Kidney epithelial cell (primary cell): Measurements from ENCODE around the gene PLXND1. TPM values are rescaled to one million over a fixed set of nuclear protein-coding genes. Genes with fewer than 3 reads are reported as not detected.

Experiments used
- DNase-seq: peaks from one replicate; pipeline ENCODE4 v3.0.0-alpha.2; 2010; ENCODE audit warnings: low read depth
- H3K27me3 ChIP-seq: 2 replicates; pipeline ENCODE4 v1.6.0; 2011; ENCODE audit warnings: low read length; ENCODE audit not compliant: control insufficient read depth, insufficient read depth
- H3K36me3 ChIP-seq: 2 replicates; pipeline ENCODE4 v1.5.1; 2011; ENCODE audit warnings: low read length; ENCODE audit not compliant: control insufficient read depth, insufficient read depth
- H3K4me3 ChIP-seq: 2 replicates; pipeline ENCODE4 v1.5.1; 2011; ENCODE audit warnings: low read depth, mild to moderate bottlenecking, control low read depth, low read length
- total RNA-seq: library from RNA; depleted of rRNA; stranded (reverse); fragments of >200 nt; gene quantifications from 2 replicates; pipeline ENCODE4 v1.2.3, GENCODE V29; 2015
- TF ChIP-seq, protein P1 (sequence below): IDR thresholded peaks from 2 replicates; pipeline ENCODE4 v1.5.1; 2011; ENCODE audit warnings: mild to moderate bottlenecking, moderate library complexity, low read length, control low read depth, inconsistent platforms; ENCODE audit not compliant: insufficient read depth, poor library complexity, severe bottlenecking

The PLXND1 gene
- total RNA-seq, 1 donor from 2014 or later: 103 TPM

DNA sequence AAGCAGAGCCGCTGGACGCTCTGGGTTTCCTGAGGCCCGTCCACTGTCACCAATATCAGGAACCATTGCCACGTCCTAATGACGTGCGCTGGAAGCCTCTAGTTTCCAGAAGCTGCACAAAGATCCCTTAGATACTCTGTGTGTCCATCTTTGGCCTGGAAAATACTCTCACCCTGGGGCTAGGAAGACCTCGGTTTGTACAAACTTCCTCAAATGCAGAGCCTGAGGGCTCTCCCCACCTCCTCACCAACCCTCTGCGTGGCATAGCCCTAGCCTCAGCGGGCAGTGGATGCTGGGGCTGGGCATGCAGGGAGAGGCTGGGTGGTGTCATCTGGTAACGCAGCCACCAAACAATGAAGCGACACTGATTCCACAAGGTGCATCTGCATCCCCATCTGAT is 74.8 kb downstream of the PLXND1 start:
- H3K36me3 ChIP-seq: no peaks in the 10 kb centered on the region
- H3K4me3 ChIP-seq: no peak overlapping the region
- TF ChIP-seq, protein P1, sequence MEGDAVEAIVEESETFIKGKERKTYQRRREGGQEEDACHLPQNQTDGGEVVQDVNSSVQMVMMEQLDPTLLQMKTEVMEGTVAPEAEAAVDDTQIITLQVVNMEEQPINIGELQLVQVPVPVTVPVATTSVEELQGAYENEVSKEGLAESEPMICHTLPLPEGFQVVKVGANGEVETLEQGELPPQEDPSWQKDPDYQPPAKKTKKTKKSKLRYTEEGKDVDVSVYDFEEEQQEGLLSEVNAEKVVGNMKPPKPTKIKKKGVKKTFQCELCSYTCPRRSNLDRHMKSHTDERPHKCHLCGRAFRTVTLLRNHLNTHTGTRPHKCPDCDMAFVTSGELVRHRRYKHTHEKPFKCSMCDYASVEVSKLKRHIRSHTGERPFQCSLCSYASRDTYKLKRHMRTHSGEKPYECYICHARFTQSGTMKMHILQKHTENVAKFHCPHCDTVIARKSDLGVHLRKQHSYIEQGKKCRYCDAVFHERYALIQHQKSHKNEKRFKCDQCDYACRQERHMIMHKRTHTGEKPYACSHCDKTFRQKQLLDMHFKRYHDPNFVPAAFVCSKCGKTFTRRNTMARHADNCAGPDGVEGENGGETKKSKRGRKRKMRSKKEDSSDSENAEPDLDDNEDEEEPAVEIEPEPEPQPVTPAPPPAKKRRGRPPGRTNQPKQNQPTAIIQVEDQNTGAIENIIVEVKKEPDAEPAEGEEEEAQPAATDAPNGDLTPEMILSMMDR: no peak
- DNase-seq: no peak
- no peaks in the 10 kb centered on the region for H3K27me3 ChIP-seq

DNA sequence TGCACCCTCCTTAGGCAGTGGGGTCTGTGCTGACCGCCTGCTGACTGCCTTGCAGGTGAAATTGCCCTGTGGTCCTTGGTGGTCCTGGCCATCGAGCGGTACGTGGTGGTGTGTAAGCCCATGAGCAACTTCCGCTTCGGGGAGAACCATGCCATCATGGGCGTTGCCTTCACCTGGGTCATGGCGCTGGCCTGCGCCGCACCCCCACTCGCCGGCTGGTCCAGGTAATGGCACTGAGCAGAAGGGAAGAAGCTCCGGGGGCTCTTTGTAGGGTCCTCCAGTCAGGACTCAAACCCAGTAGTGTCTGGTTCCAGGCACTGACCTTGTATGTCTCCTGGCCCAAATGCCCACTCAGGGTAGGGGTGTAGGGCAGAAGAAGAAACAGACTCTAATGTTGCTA is 75.7 kb downstream of the PLXND1 start:
- no peaks in the 10 kb centered on the region for H3K36me3 ChIP-seq
- no peaks in the 10 kb centered on the region for H3K27me3 ChIP-seq
- DNase-seq: no peak
- TF ChIP-seq, protein P1: no peak
- H3K4me3 ChIP-seq: no peak overlapping the region

DNA sequence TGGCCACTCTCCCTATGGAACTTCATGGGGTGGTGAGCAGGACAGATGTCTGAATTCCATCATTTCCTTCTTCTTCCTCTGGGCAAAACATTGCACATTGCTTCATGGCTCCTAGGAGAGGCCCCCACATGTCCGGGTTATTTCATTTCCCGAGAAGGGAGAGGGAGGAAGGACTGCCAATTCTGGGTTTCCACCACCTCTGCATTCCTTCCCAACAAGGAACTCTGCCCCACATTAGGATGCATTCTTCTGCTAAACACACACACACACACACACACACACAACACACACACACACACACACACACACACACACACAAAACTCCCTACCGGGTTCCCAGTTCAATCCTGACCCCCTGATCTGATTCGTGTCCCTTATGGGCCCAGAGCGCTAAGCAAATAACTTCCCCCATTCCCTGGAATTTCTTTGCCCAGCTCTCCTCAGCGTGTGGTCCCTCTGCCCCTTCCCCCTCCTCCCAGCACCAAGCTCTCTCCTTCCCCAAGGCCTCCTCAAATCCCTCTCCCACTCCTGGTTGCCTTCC is 76.2 kb downstream of the PLXND1 start:
- TF ChIP-seq, protein P1: no peak
- no peak for DNase-seq
- no peaks in the 10 kb centered on the region for H3K36me3 ChIP-seq
- H3K27me3 ChIP-seq: no peaks in the 10 kb centered on the region
- no peak overlapping the region for H3K4me3 ChIP-seq

DNA sequence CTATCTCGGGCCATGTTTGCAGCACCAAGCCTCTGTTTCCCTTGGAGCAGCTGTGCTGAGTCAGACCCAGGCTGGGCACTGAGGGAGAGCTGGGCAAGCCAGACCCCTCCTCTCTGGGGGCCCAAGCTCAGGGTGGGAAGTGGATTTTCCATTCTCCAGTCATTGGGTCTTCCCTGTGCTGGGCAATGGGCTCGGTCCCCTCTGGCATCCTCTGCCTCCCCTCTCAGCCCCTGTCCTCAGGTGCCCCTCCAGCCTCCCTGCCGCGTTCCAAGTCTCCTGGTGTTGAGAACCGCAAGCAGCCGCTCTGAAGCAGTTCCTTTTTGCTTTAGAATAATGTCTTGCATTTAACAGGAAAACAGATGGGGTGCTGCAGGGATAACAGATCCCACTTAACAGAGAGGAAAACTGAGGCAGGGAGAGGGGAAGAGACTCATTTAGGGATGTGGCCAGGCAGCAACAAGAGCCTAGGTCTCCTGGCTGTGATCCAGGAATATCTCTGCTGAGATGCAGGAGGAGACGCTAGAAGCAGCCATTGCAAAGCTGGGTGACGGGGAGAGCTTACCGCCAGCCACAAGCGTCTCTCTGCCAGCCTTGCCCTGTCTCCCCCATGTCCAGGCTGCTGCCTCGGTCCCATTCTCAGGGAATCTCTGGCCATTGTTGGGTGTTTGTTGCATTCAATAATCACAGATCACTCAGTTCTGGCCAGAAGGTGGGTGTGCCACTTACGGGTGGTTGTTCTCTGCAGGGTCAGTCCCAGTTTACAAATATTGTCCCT is 76.9 kb downstream of the PLXND1 start:
- Histone ChIP-seq H3K4me3 (no peak overlapping the region), H3K27me3 (no peaks in the 10 kb centered on the region), H3K36me3 (no peaks in the 10 kb centered on the region)
- TF ChIP-seq, protein P1: no peak
- no peak for DNase-seq

DNA sequence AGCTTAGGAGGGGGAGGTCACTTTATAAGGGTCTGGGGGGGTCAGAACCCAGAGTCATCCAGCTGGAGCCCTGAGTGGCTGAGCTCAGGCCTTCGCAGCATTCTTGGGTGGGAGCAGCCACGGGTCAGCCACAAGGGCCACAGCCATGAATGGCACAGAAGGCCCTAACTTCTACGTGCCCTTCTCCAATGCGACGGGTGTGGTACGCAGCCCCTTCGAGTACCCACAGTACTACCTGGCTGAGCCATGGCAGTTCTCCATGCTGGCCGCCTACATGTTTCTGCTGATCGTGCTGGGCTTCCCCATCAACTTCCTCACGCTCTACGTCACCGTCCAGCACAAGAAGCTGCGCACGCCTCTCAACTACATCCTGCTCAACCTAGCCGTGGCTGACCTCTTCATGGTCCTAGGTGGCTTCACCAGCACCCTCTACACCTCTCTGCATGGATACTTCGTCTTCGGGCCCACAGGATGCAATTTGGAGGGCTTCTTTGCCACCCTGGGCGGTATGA is 77.8 kb downstream of the PLXND1 start, which contains the start of gene RHO:
Gene RHO (plus strand): TSS at position 51 of the 512 bp plus-strand sequence. CDS start 95 bp downstream, at position 146.
- Histone ChIP-seq H3K36me3 (no peaks in the 10 kb centered on the region), H3K4me3 (no peak within 1 kb of the TSS), H3K27me3 (no peaks in the 10 kb centered on the region)
- no peak for DNase-seq
- TF ChIP-seq, protein P1: no peak
